GM12878 (cell line): Measurements from ENCODE around the gene MB21D2.

Source experiments
- CREB1 ChIP-seq: IDR thresholded peaks from 2 replicates; pipeline ENCODE4 v1.6.1; 2012; ENCODE audit warnings: low read depth, mild to moderate bottlenecking, inconsistent platforms
- CTCF ChIP-seq, 3 experiments: IDR thresholded peaks in 2 of 3; conservative IDR thresholded peaks in 1 of 3; 2 replicates each; pipeline ENCODE4 v1.5.1; 2011; ENCODE audit warnings: low read depth in 3 of 3, low read length in 3 of 3, mild to moderate bottlenecking in 3 of 3, control low read depth in 2 of 3, moderate library complexity in 2 of 3, inconsistent platforms in 1 of 3, mixed read lengths in 1 of 3; ENCODE audit not compliant: control insufficient read depth in 2 of 3, insufficient read depth in 1 of 3; ENCODE audit errors: extremely low read depth in 1 of 3
- HDGF ChIP-seq: fragments of 450-650 bp; IDR thresholded peaks from 2 replicates; pipeline ENCODE4 v1.6.1; 2016; ENCODE audit warnings: antibody characterized with exemption
- MXI1 ChIP-seq: fragments of 150-350 bp; IDR thresholded peaks from 2 replicates; pipeline ENCODE4 v1.6.1; 2011; ENCODE audit warnings: low read depth, mild to moderate bottlenecking, inconsistent platforms, low read length, improper control_type of control experiment
- POLR2AphosphoS2 ChIP-seq: IDR thresholded peaks from 2 replicates; pipeline ENCODE4 v1.6.1; 2011; ENCODE audit warnings: low read depth, mild to moderate bottlenecking, low read length, improper control_type of control experiment, moderate library complexity
- RFX5 ChIP-seq: IDR thresholded peaks from 2 replicates; pipeline ENCODE4 v1.6.1; 2011; ENCODE audit warnings: low read depth, low read length, improper control_type of control experiment
- SRF ChIP-seq, 2 experiments: IDR thresholded peaks; 2 replicates each; pipeline ENCODE4 v1.6.1; 2011; ENCODE audit warnings: low read depth in 2 of 2, low read length in 2 of 2, mild to moderate bottlenecking in 1 of 2, moderate library complexity in 1 of 2
- STAT3 ChIP-seq: IDR thresholded peaks from 2 replicates; pipeline ENCODE4 v1.6.1; 2011; ENCODE audit warnings: low read depth, low read length, improper control_type of control experiment
- TF ChIP-seq, protein P1 (sequence below): fragments of 450-650 bp; formaldehyde crosslinking; IDR thresholded peaks from 2 replicates; pipeline ENCODE4 v1.4.0; 2020; ENCODE audit warnings: mild to moderate bottlenecking, moderate library complexity

- TF ChIP-seq POLR2AphosphoS2 (no peak), MXI1 (no peak), CTCF (IDR thresholded peaks at IDR 0.05 in 2 of 3, conservative IDR thresholded peaks at IDR 0.05 in 1 of 3; ENCODE audit: control insufficient read depth in 2 of 3, extremely low read depth in 1 of 3, insufficient read depth in 1 of 3, low read depth in 3 of 3, low read length in 3 of 3) (no peak), SRF (IDR thresholded peaks at IDR 0.05; ENCODE audit: low read depth in 2 of 2, low read length in 2 of 2) (no peak), HDGF (no peak), RFX5 (no peak), STAT3 (no peak), CREB1 (no peak)
- TF ChIP-seq, protein P1, sequence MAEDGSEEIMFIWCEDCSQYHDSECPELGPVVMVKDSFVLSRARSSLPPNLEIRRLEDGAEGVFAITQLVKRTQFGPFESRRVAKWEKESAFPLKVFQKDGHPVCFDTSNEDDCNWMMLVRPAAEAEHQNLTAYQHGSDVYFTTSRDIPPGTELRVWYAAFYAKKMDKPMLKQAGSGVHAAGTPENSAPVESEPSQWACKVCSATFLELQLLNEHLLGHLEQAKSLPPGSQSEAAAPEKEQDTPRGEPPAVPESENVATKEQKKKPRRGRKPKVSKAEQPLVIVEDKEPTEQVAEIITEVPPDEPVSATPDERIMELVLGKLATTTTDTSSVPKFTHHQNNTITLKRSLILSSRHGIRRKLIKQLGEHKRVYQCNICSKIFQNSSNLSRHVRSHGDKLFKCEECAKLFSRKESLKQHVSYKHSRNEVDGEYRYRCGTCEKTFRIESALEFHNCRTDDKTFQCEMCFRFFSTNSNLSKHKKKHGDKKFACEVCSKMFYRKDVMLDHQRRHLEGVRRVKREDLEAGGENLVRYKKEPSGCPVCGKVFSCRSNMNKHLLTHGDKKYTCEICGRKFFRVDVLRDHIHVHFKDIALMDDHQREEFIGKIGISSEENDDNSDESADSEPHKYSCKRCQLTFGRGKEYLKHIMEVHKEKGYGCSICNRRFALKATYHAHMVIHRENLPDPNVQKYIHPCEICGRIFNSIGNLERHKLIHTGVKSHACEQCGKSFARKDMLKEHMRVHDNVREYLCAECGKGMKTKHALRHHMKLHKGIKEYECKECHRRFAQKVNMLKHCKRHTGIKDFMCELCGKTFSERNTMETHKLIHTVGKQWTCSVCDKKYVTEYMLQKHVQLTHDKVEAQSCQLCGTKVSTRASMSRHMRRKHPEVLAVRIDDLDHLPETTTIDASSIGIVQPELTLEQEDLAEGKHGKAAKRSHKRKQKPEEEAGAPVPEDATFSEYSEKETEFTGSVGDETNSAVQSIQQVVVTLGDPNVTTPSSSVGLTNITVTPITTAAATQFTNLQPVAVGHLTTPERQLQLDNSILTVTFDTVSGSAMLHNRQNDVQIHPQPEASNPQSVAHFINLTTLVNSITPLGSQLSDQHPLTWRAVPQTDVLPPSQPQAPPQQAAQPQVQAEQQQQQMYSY = no peak
Measured at GRCh38 chr3:192929146-192929545, 11.5 kb upstream of the MB21D2 start.
